ENCODE data around the gene ZNF552. TPM values are rescaled to one million over a fixed set of nuclear protein-coding genes. Genes with fewer than 3 reads are reported as not detected.
A peak's percentile ranks its signal among the peaks of the same experiment; 100 is the strongest.

Gene ZNF552
- total and polyA plus RNA-seq, 2 of the 13 experiments (the other 11 are each of a cell fraction or from before 2014, with no cell fraction given) = 8.1 to 16.6 TPM

GRCh38 chr19:57807541-57807940, 7.2 kb downstream of the ZNF552 start:
- no peak for FAIRE-seq
- TF ChIP-seq RBFOX2 (IDR thresholded peaks at IDR 0.05; ENCODE audit: low read depth, low read length) = 0 out of 2 replicates have a peak, but pooled peaks have one; percentile 14
- TF ChIP-seq ASH2L (IDR thresholded peaks at IDR 0.05; ENCODE audit: insufficient read length, low read depth, low read length) = no peak
- TF ChIP-seq ZNF263 (CRISPR knock-in tag; IDR thresholded peaks at IDR 0.05) = 0 out of 2 replicates have a peak, but pooled peaks have one; percentile 30
- peak; percentile 42; the same call in 1 of the 2 replicates for TF ChIP-seq CEBPB (IDR thresholded peaks at IDR 0.05; ENCODE audit: borderline replicate concordance, low read depth, low read length)
- TF ChIP-seq MNT (IDR thresholded peaks at IDR 0.05) = no peak
- Histone ChIP-seq H3K9me3 (ENCODE audit: low read length) (no peaks in the 10 kb centered on the region), H4K20me1 (ENCODE audit: insufficient read depth, low read length) (peaks cover 3% of the 10 kb centered on the region; the same call in 1 of the 2 replicates), H3K27ac (ENCODE audit: extremely low read length, insufficient read depth, low read length) (no peak overlapping the region), H3K36me3 (replicated peaks in 1 of 2; ENCODE audit: control insufficient read depth in 1 of 2, insufficient read depth in 2 of 2, low read length in 2 of 2) (peaks cover 10 to 23% of the 10 kb centered on the region in 2 experiments; a peak in 4 of 5 replicates), H3K4me1 (ENCODE audit: insufficient read depth, low read length) (peaks cover 39% of the 10 kb centered on the region), H3K79me2 (ENCODE audit: insufficient read depth, low read length) (peaks cover 5% of the 10 kb centered on the region), H3K4me2 (ENCODE audit: low read depth, low read length) (no peak overlapping the region), H3K27me3 (ENCODE audit: control insufficient read depth in 1 of 2, insufficient read depth in 2 of 2, low read length in 2 of 2) (no peaks in the 10 kb centered on the region), H2AFZ (ENCODE audit: low read length) (no peak overlapping the region), H3K9ac (ENCODE audit: insufficient read depth, low read depth, low read length) (no peak overlapping the region), H3K4me3 (replicated peaks in 1 of 3; ENCODE audit: insufficient read depth in 1 of 3, low read depth in 2 of 3, low read length in 3 of 3) (no peak overlapping the region)
- CTCF ChIA-PET (ENCODE audit: low intra/inter-chr PET ratio, low total read pairs) = no interaction called here
- ATAC-seq = no peak
- no peak for DNase-seq (ENCODE audit: low spot score)
- 91% methylated on average over 2 of the region's 2 CpGs for WGBS (ENCODE audit: low lambda C conversion rate)
- POLR2A ChIA-PET = interaction anchor here (0.6 kb wide), 1 partner anchor 17 kb away, joined by 3 read pairs; no protein-coding TSS in a partner anchor
- in situ Hi-C loops (cut with HindIII; ENCODE audit: extremely low pct_ligation_motif_present, low pct_unique_long_range_greater_than_20kb) (no loop called here), intact Hi-C loops (cut with micrococcal nuclease; ENCODE audit: unreplicated experiment) (no loop called here)
- BruUV-seq (replicated peaks) = no TSS peak
